Measurements from ENCODE around the gene GPR180. TPM values are rescaled to one million over a fixed set of nuclear protein-coding genes. Genes with fewer than 3 reads are reported as not detected.

Gene GPR180
- total and polyA plus RNA-seq, 2 of the 13 experiments (the other 11 are each of a cell fraction or from before 2014, with no cell fraction given) = not detected

DNA sequence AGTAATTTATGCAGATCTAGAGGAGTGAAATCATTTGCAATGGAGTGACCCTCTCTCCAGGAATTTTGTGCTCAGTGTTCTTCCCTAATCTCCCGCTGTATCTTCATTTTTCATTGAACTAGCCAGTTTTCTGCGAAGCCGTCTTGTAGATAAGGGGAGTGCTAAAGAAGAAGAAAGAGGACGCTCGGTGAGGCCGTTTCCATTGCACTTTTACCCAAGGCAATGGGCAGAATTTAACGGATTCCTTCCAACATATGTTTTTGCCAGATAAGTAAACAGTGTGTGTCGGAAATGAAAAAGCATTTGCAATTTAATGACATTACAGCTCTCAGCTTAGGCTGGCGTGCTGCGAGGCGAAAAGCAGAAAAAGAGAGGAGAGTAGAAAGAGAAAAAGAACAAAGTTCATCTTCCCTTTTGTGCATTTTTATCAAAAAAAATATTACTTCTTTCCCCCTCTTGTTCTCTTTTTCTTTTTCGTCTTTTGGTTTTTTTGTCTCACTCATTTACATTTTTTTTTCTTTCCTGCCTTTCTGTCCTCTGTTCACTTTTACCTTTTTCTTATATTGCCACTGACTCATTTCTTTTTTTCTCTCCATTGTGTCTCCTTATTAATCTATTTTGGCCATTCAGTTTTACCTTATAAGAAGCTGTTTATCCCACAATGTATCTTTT lies 60.8 kb downstream of the GPR180 start:
- DNase-seq (ENCODE audit: low spot score) (no peak), FAIRE-seq (no peak), ATAC-seq (no peak)
- in situ Hi-C loops (cut with HindIII; ENCODE audit: extremely low pct_ligation_motif_present, low pct_unique_long_range_greater_than_20kb) (loop anchor here (25.0 kb wide), 1 partner anchor 750 kb away; no protein-coding TSS in a partner anchor), intact Hi-C loops (cut with micrococcal nuclease; ENCODE audit: unreplicated experiment) (no loop called here)
- Histone ChIP-seq H3K4me1 (ENCODE audit: insufficient read depth, low read length) (no peaks in the 10 kb centered on the region), H3K36me3 (replicated peaks in 1 of 2; ENCODE audit: control insufficient read depth in 1 of 2, insufficient read depth in 2 of 2, low read length in 2 of 2) (no peaks in the 10 kb centered on the region), H3K4me2 (ENCODE audit: low read depth, low read length) (no peak overlapping the region), H3K27me3 (ENCODE audit: control insufficient read depth in 1 of 2, insufficient read depth in 2 of 2, low read length in 2 of 2) (peaks cover 0 to 36% of the 10 kb centered on the region in 2 experiments; a peak in 4 of 5 replicates), H3K9me3 (ENCODE audit: low read length) (no peaks in the 10 kb centered on the region), H2AFZ (ENCODE audit: low read length) (no peak overlapping the region), H3K27ac (ENCODE audit: extremely low read length, insufficient read depth, low read length) (no peak overlapping the region), H3K79me2 (ENCODE audit: insufficient read depth, low read length) (no peaks in the 10 kb centered on the region), H3K9ac (ENCODE audit: insufficient read depth, low read depth, low read length) (no peak overlapping the region), H4K20me1 (ENCODE audit: insufficient read depth, low read length) (no peaks in the 10 kb centered on the region), H3K4me3 (replicated peaks in 1 of 3; ENCODE audit: insufficient read depth in 1 of 3, low read depth in 2 of 3, low read length in 3 of 3) (no peak overlapping the region)
- ChIA-PET CTCF (ENCODE audit: low intra/inter-chr PET ratio, low total read pairs) (no interaction called here), POLR2A (no interaction called here)
- no TSS peak for BruUV-seq (replicated peaks)
- WGBS (ENCODE audit: low lambda C conversion rate) = 33% methylated on average over 12 of the region's 12 CpGs
- TF ChIP-seq PPARG (CRISPR knock-in tag; conservative IDR thresholded peaks at IDR 0.05) (no peak), GABPB1 (CRISPR knock-in tag; IDR thresholded peaks at IDR 0.05) (no peak), EHMT2 (IDR thresholded peaks at IDR 0.05; ENCODE audit: borderline replicate concordance, low read depth, low read length) (no peak), KAT8 (CRISPR knock-in tag; IDR thresholded peaks at IDR 0.05) (no peak)
- TF ChIP-seq, protein P1, sequence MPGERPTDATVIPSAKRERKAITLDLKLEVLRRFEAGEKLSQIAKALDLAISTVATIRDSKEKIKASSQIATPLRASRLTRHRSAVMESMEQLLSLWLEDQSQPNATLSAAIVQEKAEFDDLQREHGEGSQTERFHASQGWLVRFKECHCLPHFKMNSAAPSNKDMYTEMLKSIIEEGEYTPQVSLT (CRISPR knock-in tag; IDR thresholded peaks at IDR 0.05; ENCODE audit: borderline replicate concordance, low read depth) = no peak

DNA sequence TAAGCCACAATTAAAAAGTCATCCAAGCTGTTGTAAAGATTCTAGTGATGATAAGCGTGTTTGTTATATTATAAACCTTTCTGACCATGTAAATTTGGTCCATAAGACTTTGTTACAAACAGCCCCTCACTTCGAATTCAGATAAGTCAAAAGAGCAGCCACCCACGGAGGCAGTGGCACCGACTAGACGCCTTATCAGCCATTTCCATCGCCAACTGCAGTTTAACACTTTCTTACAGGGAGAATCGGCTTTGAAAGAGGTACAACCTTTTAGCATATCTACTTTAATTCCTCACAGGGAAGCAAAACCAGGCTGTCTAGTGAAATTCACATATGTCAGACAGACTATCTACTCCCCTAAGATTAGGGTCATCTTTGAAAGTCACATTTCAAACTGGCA lies 63.2 kb downstream of the GPR180 start:
- intact Hi-C loops (cut with micrococcal nuclease; ENCODE audit: unreplicated experiment) (no loop called here), in situ Hi-C loops (cut with HindIII; ENCODE audit: extremely low pct_ligation_motif_present, low pct_unique_long_range_greater_than_20kb) (loop anchor here (25.0 kb wide), 1 partner anchor 747 kb away; no protein-coding TSS in a partner anchor)
- ATAC-seq = no peak
- Histone ChIP-seq H3K4me2 (ENCODE audit: low read depth, low read length) (no peak overlapping the region), H4K20me1 (ENCODE audit: insufficient read depth, low read length) (no peaks in the 10 kb centered on the region), H3K27ac (ENCODE audit: extremely low read length, insufficient read depth, low read length) (no peak overlapping the region), H3K79me2 (ENCODE audit: insufficient read depth, low read length) (no peaks in the 10 kb centered on the region), H3K9ac (ENCODE audit: insufficient read depth, low read depth, low read length) (no peak overlapping the region), H3K4me1 (ENCODE audit: insufficient read depth, low read length) (no peaks in the 10 kb centered on the region), H3K4me3 (replicated peaks in 1 of 3; ENCODE audit: insufficient read depth in 1 of 3, low read depth in 2 of 3, low read length in 3 of 3) (no peak overlapping the region), H3K36me3 (replicated peaks in 1 of 2; ENCODE audit: control insufficient read depth in 1 of 2, insufficient read depth in 2 of 2, low read length in 2 of 2) (no peaks in the 10 kb centered on the region), H3K9me3 (ENCODE audit: low read length) (no peaks in the 10 kb centered on the region), H3K27me3 (ENCODE audit: control insufficient read depth in 1 of 2, insufficient read depth in 2 of 2, low read length in 2 of 2) (peaks cover 3 to 40% of the 10 kb centered on the region in 2 experiments; a peak in 4 of 5 replicates), H2AFZ (ENCODE audit: low read length) (no peak overlapping the region)
- no peak for DNase-seq (ENCODE audit: low spot score)
- WGBS (ENCODE audit: low lambda C conversion rate) = 7% methylated on average over 7 of the region's 7 CpGs
- CTCF ChIA-PET (ENCODE audit: low intra/inter-chr PET ratio, low total read pairs) = no interaction called here
- TF ChIP-seq ZNF546 (CRISPR knock-in tag; conservative IDR thresholded peaks at IDR 0.05) = no peak
- TF ChIP-seq ZNF747 (CRISPR knock-in tag; IDR thresholded peaks at IDR 0.05; ENCODE audit: borderline replicate concordance) = no peak
- TF ChIP-seq MEIS1 (CRISPR knock-in tag; IDR thresholded peaks at IDR 0.05; ENCODE audit: borderline replicate concordance) = no peak
- TF ChIP-seq REST (IDR thresholded peaks at IDR 0.05; ENCODE audit: borderline replicate concordance in 1 of 2, low read depth in 1 of 2, low read length in 2 of 2) = no peak
- BruUV-seq (replicated peaks) = no TSS peak
- POLR2A ChIA-PET = no interaction called here
- FAIRE-seq = no peak
